Omental fat pad (tissue), 4 donors: ENCODE data around the gene GRP. TPM values are rescaled to one million over a fixed set of nuclear protein-coding genes. Genes with fewer than 3 reads are reported as not detected.

Experiments
- ATAC-seq: fragments of 150-250 bp; one replicate; pipeline ENCODE4 v1.9.1; 2016; ENCODE audit warnings: mild to moderate bottlenecking, moderate library complexity; ENCODE audit not compliant: low FRiP score
- DNase-seq: peaks from one replicate; pipeline ENCODE4 v3.0.0-alpha.2; 2019; ENCODE audit warnings: low spot score
- total RNA-seq, 4 donors: library from RNA; depleted of rRNA; stranded (reverse); fragments of >200 nt; gene quantifications; one replicate each; pipeline ENCODE4 v1.1.0, GENCODE V29; 2016
- TF ChIP-seq, protein P1 (sequence below), 3 donors: fragments of 450-650 bp; IDR thresholded peaks; one replicate each; pipeline ENCODE4 v1.5.1; 2016 to 2017; ENCODE audit warnings: antibody characterized with exemption in 3 of 3, mild to moderate bottlenecking in 3 of 3, moderate library complexity in 2 of 3

Gene GRP
- total RNA-seq, 4 donors from 2014 or later, result not detected

DNA sequence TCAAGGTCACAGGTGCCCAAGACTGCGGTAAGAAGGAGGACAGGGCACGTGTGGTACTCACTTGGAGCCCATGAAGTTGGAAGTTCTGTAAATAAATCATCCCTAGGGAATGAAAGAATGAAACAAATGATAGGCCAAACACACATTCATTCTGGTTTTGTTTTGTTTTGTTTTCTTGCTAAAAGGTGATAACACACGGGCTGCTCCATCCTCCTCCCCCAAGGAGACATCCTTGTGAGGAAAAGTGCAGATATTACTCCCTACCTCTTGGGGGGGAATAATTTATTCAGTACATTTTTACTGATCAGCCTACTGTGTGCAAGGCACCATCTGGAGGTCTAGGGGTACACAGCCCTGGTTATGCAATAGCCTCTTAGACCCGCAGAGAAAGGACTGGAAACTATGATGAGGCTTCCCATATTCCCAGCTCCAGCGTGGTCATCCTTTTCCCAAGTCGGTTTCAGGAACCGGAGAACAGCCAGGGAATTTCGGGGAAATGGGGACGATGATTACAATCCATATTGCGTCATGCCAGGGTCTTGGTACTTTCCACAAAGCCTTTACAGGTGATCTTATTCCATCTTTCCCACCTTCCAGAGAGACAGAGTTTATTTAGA is 47.0 kb downstream of the GRP start:
- DNase-seq (no peak), ATAC-seq (no peak)
- TF ChIP-seq, protein P1, sequence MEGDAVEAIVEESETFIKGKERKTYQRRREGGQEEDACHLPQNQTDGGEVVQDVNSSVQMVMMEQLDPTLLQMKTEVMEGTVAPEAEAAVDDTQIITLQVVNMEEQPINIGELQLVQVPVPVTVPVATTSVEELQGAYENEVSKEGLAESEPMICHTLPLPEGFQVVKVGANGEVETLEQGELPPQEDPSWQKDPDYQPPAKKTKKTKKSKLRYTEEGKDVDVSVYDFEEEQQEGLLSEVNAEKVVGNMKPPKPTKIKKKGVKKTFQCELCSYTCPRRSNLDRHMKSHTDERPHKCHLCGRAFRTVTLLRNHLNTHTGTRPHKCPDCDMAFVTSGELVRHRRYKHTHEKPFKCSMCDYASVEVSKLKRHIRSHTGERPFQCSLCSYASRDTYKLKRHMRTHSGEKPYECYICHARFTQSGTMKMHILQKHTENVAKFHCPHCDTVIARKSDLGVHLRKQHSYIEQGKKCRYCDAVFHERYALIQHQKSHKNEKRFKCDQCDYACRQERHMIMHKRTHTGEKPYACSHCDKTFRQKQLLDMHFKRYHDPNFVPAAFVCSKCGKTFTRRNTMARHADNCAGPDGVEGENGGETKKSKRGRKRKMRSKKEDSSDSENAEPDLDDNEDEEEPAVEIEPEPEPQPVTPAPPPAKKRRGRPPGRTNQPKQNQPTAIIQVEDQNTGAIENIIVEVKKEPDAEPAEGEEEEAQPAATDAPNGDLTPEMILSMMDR (IDR thresholded peaks at IDR 0.05), result no peak

DNA sequence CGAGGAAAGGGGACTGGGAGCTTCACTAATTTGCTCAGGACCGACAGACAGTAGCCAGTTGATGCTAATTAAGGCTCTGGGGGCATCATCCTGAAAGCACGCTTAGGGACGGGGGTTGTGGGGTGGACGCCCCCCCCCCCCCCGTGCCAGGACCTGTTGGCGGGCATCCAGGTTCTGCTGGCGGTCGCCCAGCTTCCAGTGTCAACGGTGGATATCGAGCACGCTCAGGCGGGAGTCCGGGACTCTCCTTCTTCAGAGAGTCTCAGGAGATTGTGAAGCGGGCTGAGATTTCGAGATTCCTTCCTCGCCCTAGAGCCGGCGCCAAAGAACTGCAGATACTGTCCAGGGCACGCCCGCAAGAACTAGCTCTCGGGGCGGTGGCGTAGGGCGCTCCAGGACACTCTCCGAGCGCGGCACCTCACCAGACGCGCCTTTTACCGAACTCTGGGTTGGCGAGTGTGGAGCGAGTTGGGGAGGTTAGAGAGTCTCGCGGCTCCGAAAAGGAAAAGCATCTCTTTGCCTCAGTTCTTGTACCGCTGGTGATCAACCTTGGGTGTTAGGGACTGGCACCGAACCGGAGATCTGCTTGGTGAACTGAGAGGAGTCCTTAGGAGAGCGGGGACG is 47.7 kb downstream of the GRP start:
- ATAC-seq (no peak), DNase-seq (no peak)
- TF ChIP-seq, protein P1 (IDR thresholded peaks at IDR 0.05), result no peak

DNA sequence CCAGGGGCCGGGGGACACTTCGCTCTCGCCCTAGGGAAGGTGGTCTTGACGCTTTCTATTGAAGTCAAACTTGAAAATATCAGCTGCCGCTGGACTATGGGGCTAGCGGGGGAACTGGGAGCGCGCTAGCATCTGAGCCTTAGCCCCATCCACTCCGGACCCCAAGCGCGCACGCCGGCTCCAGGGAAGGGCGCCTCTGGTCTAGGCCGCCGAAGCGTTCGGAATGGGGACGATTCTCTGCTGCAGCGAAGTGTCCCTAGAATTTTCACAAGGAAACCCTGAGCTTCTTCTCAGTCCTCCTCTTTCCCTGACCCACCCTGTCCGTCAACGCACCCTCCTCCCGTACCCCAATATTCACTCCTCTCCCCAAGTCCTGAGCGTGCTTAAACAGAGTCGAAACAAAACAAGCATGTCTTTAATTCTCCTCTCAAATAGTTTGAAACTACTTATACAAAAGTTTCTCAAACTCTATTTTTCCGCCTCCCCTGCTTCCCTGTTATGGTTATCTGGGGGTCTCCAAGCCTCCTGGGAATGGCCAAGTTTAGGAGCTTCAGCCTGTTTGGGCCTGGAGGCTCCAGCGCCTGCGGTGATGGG is 48.3 kb downstream of the GRP start:
- DNase-seq, result no peak
- no peak for ATAC-seq
- TF ChIP-seq, protein P1 (IDR thresholded peaks at IDR 0.05), result no peak

DNA sequence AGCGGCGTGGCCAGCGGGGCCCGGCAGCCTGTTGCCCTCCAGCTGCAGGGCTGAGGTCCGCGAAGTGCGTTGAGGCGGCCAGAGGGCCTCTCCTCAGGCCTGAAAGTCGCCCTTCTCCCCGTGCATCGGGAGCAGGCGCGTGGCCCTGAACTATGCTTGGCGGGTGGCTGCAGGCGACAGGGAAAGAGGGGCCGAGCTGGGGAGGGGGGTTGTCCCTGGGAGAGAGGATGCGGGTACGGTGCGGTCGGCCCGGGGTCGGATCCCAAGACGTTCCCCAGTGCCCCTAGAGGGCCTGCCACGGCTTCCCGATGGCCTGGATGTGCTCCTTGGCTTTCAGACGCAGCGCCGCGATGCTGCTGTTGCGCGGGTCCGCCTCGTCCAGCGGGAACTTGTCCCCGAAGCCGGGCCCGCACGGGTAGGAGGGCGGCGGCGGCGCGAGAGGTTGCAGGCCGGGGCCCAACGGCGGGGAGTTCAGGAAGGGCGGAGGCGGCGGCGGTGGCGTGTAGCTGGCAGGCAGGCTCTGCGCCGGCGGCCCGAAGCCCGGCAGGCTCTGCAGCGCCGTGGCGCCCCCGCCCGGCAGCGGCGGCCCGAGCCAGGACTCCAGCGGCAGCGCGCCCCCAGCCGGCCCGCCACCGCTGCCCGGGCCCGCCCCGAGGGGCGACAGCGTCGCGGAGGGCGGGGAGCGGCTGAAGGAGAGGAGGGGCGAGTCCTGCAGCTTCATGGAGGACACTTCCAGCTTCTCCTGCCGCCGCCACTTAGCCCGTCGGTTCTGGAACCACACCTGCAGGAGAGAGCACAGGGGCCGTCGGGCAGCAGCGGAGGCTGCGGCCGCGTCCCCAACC is 49.0 kb downstream of the GRP start:
- DNase-seq, result no peak
- ATAC-seq, result peak; percentile 34
- TF ChIP-seq, protein P1 (IDR thresholded peaks at IDR 0.05), result no peak

DNA sequence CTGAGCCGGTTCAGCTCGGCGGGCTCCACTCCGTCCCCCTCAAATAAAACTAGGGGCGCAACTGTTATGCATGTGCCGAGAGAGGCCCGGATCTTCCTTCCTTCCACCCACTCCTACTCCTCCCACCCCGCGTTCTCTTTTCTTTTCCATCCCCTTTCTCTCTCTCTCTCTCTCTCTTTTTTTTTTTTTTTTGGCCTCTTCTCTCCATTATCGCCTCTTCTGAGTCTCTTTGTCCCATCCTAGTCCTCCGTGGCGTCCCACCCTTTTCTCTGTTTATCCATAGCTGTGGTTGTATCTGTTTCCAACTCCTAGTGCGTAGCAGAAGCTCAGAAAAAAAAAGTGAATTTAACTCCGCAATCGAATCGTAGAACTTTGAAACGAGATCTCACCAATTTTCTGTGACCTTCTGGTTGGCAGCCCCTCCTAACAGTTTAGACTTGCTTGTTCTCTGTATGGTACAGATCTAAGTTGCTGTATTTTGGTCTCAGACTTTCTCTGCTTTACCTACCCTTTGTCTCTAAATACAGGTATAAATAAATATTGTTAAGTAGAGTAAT is 49.7 kb downstream of the GRP start:
- ATAC-seq (no peak), DNase-seq (no peak)
- TF ChIP-seq, protein P1 (IDR thresholded peaks at IDR 0.05), result no peak

DNA sequence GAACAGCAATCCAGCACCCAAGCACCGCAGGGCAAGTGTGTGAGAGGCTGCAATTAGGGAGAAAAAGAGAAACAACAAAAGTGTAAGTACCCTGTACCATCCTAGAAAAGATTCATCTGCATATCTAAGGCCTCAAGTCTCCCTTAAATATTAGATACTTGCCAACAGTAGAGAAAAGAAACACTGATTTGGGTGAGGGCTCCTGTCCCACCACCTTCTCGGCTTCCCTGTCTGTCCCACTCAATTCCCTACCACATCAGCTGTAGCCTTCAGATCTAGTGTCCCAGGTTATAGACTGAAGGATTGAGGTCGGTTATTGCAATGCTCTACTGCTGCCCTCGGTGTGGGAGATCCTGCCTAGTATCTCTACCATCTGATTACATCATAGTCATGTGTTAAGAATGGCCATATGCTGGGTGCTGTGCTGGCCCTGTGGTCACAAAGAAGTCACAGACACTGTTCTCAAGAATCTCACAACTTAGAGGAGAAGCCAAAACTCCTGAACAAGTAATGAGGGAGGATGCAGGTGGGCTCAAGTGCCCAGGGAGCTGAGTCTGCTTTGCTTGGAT is 50.8 kb downstream of the GRP start:
- ATAC-seq, result no peak
- TF ChIP-seq, protein P1 (IDR thresholded peaks at IDR 0.05), result no peak
- DNase-seq, result no peak
